ENCODE measurements around the gene SCARB2.

DNA sequence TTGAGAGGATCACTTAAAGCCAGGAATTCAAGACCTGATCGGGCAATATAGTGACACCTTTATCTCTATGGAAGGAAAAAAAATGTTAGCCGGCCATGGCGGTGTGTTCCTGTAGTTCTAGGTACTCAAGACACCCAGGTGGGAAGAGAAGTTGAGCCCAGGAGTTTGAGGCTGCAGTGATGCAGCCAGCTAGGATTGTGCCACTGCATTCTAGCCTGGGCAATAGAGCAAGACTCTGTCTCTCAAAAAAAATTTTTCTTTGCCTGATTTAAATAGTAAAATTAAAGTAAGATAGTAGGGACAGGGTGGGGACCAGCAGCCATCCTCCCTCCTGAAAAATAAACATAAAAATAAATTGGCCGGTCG, 21.0 kb upstream of the SCARB2 start:
- TF ChIP-seq, protein P1, sequence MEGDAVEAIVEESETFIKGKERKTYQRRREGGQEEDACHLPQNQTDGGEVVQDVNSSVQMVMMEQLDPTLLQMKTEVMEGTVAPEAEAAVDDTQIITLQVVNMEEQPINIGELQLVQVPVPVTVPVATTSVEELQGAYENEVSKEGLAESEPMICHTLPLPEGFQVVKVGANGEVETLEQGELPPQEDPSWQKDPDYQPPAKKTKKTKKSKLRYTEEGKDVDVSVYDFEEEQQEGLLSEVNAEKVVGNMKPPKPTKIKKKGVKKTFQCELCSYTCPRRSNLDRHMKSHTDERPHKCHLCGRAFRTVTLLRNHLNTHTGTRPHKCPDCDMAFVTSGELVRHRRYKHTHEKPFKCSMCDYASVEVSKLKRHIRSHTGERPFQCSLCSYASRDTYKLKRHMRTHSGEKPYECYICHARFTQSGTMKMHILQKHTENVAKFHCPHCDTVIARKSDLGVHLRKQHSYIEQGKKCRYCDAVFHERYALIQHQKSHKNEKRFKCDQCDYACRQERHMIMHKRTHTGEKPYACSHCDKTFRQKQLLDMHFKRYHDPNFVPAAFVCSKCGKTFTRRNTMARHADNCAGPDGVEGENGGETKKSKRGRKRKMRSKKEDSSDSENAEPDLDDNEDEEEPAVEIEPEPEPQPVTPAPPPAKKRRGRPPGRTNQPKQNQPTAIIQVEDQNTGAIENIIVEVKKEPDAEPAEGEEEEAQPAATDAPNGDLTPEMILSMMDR (conservative IDR thresholded peaks at IDR 0.05 in 1 of 2, IDR thresholded peaks at IDR 0.05 in 1 of 2; ENCODE audit: low read depth in 1 of 2, low read length in 2 of 2) = no peak
- TF ChIP-seq EZH2 (IDR thresholded peaks at IDR 0.05; ENCODE audit: low read length, missing control alignments) = no peak

Measured in fibroblast of lung (primary cell).